Common myeloid progenitor, CD34-positive (primary cell): ENCODE data around the gene KLHL6.
"Not testable (repeated sequence)": the region's sequence is repeated elsewhere in the genome, so short reads cannot be mapped to it uniquely, and the experiment has no call there.

ENCODE experiments used
- CTCF ChIA-PET: fragments of 350-600 bp; sonication (Branson Sonifier 250); formaldehyde crosslinking; loops from one replicate; lab custom pipeline; 2021; ENCODE audit warnings: antibody characterized with exemption; lab: Charles Lee
- POLR2A ChIA-PET: fragments of 350-600 bp; sonication (Branson Sonifier 250); formaldehyde crosslinking; loops from one replicate; lab custom pipeline; 2021; ENCODE audit warnings: antibody characterized with exemption; lab: Charles Lee
- DNase-seq, 3 donors: peaks; one replicate each; pipeline versions ENCODE4 v3.0.0 to v3.0.0-alpha.2; 2013
- H3K27ac ChIP-seq, 2 experiments: 1 replicate in 1 of 2; 2 replicates in 1 of 2; pipeline ENCODE4 v1.7.0; 2013; ENCODE audit warnings: inconsistent platforms in 2 of 2, low read length in 2 of 2, mild to moderate bottlenecking in 2 of 2, low read depth in 1 of 2, moderate library complexity in 1 of 2; ENCODE audit not compliant: severe bottlenecking in 2 of 2, insufficient read depth in 1 of 2, poor library complexity in 1 of 2
- H3K27me3 ChIP-seq, 5 experiments: replicated peaks in 2 of 5; 1 replicate in 3 of 5; 2 replicates in 2 of 5; pipeline versions ENCODE4 v1.6.1 to v1.7.0; 2013; ENCODE audit warnings: low read length in 4 of 5, mild to moderate bottlenecking in 2 of 5, moderate library complexity in 2 of 5, inconsistent platforms in 1 of 5; ENCODE audit not compliant: insufficient read depth in 5 of 5, control insufficient read depth in 4 of 5
- H3K36me3 ChIP-seq, 4 experiments: 1 replicate in 2 of 4; 2 replicates in 2 of 4; pipeline versions ENCODE4 v1.6.1 to v1.7.0; 2013; ENCODE audit warnings: low read length in 3 of 4, control low read depth in 1 of 4, mild to moderate bottlenecking in 1 of 4; ENCODE audit not compliant: control insufficient read depth in 4 of 4, insufficient read depth in 4 of 4
- H3K4me1 ChIP-seq, 4 experiments: 1 replicate in 3 of 4; 2 replicates in 1 of 4; pipeline versions ENCODE4 v1.6.1 to v1.7.1; 2013; ENCODE audit warnings: low read length in 3 of 4, mild to moderate bottlenecking in 3 of 4, control low read depth in 1 of 4, inconsistent platforms in 1 of 4, moderate library complexity in 1 of 4; ENCODE audit not compliant: control insufficient read depth in 4 of 4, insufficient read depth in 4 of 4; ENCODE audit errors: control extremely low read depth in 1 of 4
- H3K4me3 ChIP-seq, 7 experiments: 1 replicate in 4 of 7; 2 replicates in 3 of 7; pipeline versions ENCODE4 v1.5.1 to v1.7.0; 2013; ENCODE audit warnings: mild to moderate bottlenecking in 7 of 7, low read length in 6 of 7, moderate library complexity in 6 of 7, inconsistent platforms in 2 of 7, low read depth in 2 of 7, control low read depth in 1 of 7; ENCODE audit not compliant: insufficient read depth in 4 of 7, control insufficient read depth in 1 of 7; ENCODE audit errors: extremely low read depth in 1 of 7
- H3K9me3 ChIP-seq, 5 experiments: 1 replicate in 4 of 5; 2 replicates in 1 of 5; pipeline versions ENCODE4 v1.6.1 to v1.7.1; 2013; ENCODE audit warnings: low read length in 4 of 5, mild to moderate bottlenecking in 2 of 5, inconsistent platforms in 1 of 5, low read depth in 1 of 5, moderate library complexity in 1 of 5; ENCODE audit not compliant: control insufficient read depth in 4 of 5, insufficient read depth in 2 of 5; ENCODE audit errors: control extremely low read depth in 1 of 5
- WGBS: methylation state at CpG from one replicate; pipeline ENCODE4 v1.1.5; 2013; ENCODE audit not compliant: insufficient coverage; 5-methylcytosine and 5-hydroxymethylcytosine counted together

The KLHL6 gene

DNA sequence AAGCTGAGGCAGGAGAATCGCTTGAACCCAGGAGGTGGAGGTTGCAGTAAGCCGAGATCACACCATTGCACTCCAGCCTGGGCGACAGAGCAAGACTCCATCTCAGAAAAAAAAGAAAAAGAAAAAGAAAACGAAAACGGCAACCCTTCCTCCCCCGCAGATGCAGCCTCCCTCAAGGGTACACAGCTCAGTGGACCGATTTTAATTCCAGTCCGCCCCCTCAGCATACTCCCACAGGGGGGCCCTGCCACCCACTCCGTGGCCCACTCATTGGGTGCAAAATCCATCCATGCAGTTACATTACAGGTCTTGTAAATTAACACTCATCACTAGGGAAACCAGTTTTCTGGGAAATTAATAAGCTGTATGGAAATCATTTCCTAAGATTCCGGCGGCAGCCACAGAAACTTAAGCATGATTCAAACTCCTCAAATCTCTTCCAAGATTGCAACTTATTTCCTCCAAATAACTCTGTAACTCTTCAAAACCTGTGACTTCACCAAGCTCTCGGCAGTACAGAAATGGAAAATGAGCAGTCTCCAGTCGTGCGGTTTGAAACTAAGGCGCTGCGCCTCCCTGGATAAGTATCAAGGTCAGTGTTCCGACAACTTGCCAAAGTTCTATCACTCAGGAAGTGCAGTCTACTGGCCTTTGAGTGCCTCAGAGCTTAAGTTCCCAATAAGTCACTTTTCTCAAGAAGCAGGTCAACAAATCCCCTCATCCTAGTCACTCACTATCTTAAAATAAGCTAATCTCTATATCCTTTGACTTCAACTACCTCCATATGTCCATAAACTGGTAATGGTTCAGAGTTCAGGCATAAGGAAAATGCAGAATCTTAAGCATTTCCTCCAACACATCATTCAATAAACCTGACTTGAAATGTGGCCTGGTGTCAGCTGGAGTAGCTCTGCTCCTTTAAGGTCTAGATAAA, 24.7 kb upstream of the KLHL6 start:
- Histone ChIP-seq H3K36me3 (no peaks in the 10 kb centered on the region), H3K27me3 (no peaks in the 10 kb centered on the region), H3K27ac (no peak overlapping the region), H3K4me3 (no peak overlapping the region), H3K9me3 (no peaks in the 10 kb centered on the region), H3K4me1 (peaks cover 10 to 24% (median 18%) of the 10 kb centered on the region in 4 experiments)
- CTCF ChIA-PET, result interaction anchor here (0.6 to 3.1 kb wide), 5 partner anchors 9 to 101 kb away, joined by 3 to 15 read pairs (median 3); no protein-coding TSS in a partner anchor
- DNase-seq, result no peak
- POLR2A ChIA-PET, result no interaction called here
- WGBS, result 97% methylated on average over 12 of the region's 17 CpGs

DNA sequence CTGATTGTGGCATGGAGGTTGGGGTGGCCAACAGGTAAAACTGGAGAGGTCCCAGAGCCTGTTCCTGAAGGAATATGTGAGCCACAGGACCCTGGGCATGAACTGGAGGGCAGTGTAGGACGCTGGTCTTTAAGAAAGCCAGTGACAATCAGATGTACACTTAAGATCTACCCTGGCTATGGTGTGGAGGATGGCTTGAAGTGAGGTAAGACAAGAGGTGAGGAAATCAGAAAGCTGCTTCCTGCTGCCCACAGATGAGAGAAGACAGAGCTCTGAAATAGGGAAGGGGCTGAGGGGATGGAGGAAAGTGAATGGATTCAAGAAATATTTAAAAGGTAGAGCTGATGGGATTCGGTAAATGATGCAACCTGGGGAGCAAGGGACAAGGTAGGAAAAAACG, 22.7 kb upstream of the KLHL6 start:
- Histone ChIP-seq H3K27ac (no peak overlapping the region), H3K4me1 (peaks cover 6 to 9% (median 7%) of the 10 kb centered on the region in 4 experiments), H3K36me3 (no peaks in the 10 kb centered on the region), H3K27me3 (no peaks in the 10 kb centered on the region), H3K9me3 (no peaks in the 10 kb centered on the region), H3K4me3 (no peak overlapping the region)
- POLR2A ChIA-PET, result interaction anchor here (1.1 kb wide), 1 partner anchor 59 kb away, joined by 3 read pairs; no protein-coding TSS in a partner anchor
- no peak for DNase-seq
- 100% methylated on average over 3 of the region's 3 CpGs for WGBS
- CTCF ChIA-PET, result interaction anchor here (1.5 kb wide), 1 partner anchor 16 kb away, joined by 4 read pairs; no protein-coding TSS in a partner anchor

DNA sequence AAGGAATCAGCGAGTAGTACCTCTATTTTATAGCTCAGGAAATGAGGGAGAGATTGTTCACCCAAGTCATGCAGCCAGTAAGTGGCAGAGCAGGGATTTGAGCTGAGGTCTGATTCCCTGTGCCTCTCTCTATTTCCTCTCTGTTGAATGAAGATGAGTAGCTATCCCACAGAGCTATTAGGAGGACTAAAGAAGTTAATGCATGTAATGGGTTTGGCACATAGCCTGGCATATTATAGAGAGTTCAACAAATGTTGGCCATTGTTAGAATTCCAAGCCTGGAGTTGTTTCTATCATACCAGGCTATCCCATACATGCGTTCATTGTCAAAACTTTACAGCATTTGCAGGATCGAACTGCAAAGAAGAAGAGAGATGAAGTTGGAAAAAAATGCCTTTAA, 21.8 kb upstream of the KLHL6 start:
- Histone ChIP-seq H3K9me3 (no peaks in the 10 kb centered on the region), H3K4me3 (no peak overlapping the region), H3K4me1 (peaks cover 6 to 9% (median 7%) of the 10 kb centered on the region in 4 experiments), H3K36me3 (no peaks in the 10 kb centered on the region), H3K27me3 (no peaks in the 10 kb centered on the region), H3K27ac (no peak overlapping the region)
- 67% methylated on average over 1 of the region's 3 CpGs for WGBS
- CTCF ChIA-PET, result interaction anchor here (2.0 to 3.8 kb wide), 2 partner anchors 13 to 14 kb away, joined by 11 read pairs; no protein-coding TSS in a partner anchor
- no peak for DNase-seq
- POLR2A ChIA-PET, result interaction anchor here (0.6 kb wide), 1 partner anchor 684 kb away, joined by 3 read pairs; the partner anchor contains the start of gene CAMK2N2

DNA sequence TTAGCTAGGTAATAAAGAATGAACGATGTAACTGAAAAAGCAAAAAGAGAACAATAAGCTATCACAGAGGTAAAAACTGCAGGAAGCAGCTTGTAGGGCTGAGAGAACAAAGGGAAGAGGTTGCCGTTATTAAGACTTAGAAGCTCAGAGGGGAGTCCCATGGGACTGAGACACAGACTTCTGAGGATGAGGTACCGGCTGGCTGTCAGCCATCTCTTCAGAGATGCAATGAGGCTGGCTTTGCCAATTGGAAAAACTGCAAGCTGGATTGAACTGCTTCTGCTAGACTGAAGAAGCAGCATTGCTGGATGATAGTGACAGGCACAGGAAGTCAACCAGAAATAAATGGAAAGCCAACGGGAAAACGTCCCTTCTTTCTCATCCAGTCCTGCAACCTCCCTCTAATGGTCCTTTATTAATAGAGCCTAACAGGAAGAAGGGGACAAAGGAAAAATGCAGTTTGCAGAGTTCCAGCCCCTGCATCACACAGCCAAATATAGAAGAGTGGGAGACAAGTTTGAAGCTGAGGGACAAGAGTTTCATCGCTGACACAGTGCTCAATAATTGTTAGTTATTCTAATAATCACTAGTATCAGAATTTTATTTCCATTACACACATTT, 21.1 kb upstream of the KLHL6 start:
- H3K36me3 ChIP-seq, result no peaks in the 10 kb centered on the region
- H3K9me3 ChIP-seq, result no peaks in the 10 kb centered on the region
- peak in 2 of 3 donors; percentile 45 to 51 for DNase-seq
- no peaks in the 10 kb centered on the region for H3K27me3 ChIP-seq
- POLR2A ChIA-PET, result interaction anchor here (0.6 kb wide), 1 partner anchor 685 kb away, joined by 3 read pairs; the partner anchor contains the start of gene CAMK2N2
- no peak overlapping the region for H3K4me3 ChIP-seq
- H3K27ac ChIP-seq, result no peak overlapping the region
- H3K4me1 ChIP-seq, result peaks cover 6 to 9% (median 7%) of the 10 kb centered on the region in 4 experiments
- CTCF ChIA-PET, result interaction anchor here (0.7 to 3.8 kb wide), 4 partner anchors 10 to 42 kb away, joined by 3 to 11 read pairs (median 8); no protein-coding TSS in a partner anchor
- 9% methylated on average over 3 of the region's 6 CpGs for WGBS

DNA sequence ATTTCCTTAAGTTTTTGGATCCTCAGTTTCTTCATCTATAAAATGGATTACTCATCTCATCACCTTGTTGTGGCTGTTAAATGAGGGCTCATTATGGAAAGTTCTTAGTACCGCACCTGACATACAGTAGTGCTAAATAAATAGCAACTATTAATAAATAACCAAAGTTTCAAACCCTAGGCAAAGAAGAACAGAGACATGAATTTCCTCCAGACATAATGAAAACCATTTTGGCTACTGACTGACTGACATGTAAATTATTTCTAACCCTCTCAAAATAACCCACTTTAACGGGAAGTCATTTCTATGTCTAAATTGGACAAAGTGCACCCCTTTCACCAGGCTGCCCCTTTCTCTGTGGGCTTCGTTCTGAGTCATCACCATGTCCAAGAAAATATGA, 17.4 kb upstream of the KLHL6 start:
- Histone ChIP-seq H3K9me3 (no peaks in the 10 kb centered on the region), H3K4me1 (peaks cover 4 to 9% (median 6%) of the 10 kb centered on the region in 4 experiments), H3K4me3 (no peak overlapping the region), H3K27me3 (no peaks in the 10 kb centered on the region), H3K36me3 (no peaks in the 10 kb centered on the region), H3K27ac (no peak overlapping the region)
- WGBS, result 100% methylated on average over 1 of the region's 3 CpGs
- DNase-seq, result no peak
- ChIA-PET POLR2A (no interaction called here), CTCF (no interaction called here)

DNA sequence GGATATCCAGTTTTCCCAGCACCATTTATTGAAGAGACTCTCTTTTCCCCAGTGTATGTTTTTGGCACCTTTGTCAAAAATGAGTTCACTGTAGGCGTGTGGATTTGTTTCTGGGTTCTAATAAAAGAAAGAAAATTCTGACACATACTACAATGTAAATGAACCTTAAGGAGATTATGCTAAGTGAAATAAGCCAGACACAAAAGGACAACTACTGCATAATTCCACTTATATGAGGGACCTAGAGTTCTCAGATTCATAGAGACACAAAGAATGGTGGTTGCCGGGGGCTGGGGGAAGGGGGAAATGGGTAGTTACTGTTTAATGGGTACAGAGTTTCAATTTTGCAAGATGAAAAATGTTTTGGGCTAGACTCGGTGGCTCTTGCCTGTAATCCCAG, 14.7 kb upstream of the KLHL6 start:
- H3K27me3 ChIP-seq, H3K36me3 ChIP-seq, H3K27ac ChIP-seq, H3K9me3 ChIP-seq, DNase-seq, H3K4me3 ChIP-seq, H3K4me1 ChIP-seq, POLR2A ChIA-PET: not testable (repeated sequence)
- CTCF ChIA-PET, result interaction anchor here (1.1 kb wide), 1 partner anchor 21 kb away, joined by 4 read pairs; no protein-coding TSS in a partner anchor
- whole genome bisulfite sequencing, result 100% methylated on average over 2 of the region's 3 CpGs
